Measurements from ENCODE around the gene AKT1. TPM values are rescaled to one million over a fixed set of nuclear protein-coding genes. Genes with fewer than 3 reads are reported as not detected.

Gene AKT1
- total and polyA plus RNA-seq, 2 of the 4 experiments (the other 2 are of a cell fraction), result 193 to 221 TPM

DNA sequence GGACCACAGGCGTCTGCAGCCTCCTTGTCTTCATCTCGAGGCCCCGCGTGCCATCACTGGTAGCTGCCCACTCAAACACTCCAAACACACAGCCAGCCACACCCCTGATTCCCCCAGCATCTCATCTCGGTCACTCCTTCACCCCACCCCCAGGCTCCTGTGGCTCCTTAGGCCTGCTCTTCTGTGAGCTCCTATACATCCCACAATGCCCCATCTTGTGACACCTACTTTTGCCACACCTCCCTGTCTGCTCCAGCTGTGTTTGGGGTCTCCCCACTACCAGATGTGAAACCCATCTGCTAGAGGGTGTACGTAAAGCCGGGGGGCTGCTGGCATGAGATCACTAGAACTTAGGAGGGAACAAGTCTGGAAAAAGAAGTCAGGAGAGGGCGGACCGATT is 4.1 kb downstream of the AKT1 start:
- H3K18ac ChIP-seq (ENCODE audit: low read depth, low read length), result no peak overlapping the region
- no peak overlapping the region for H2AK5ac ChIP-seq (ENCODE audit: low read depth, low read length)
- H4K91ac ChIP-seq (ENCODE audit: insufficient read depth, low read depth, low read length), result no peak overlapping the region
- H2AK9ac ChIP-seq (replicated peaks; ENCODE audit: low read depth, low read length, poor library complexity), result no peak overlapping the region
- no peak for DNase-seq
- H3K36me3 ChIP-seq (ENCODE audit: control insufficient read depth, insufficient read depth, low read length), result peaks cover 41% of the 10 kb centered on the region
- H3K14ac ChIP-seq (replicated peaks; ENCODE audit: low read depth, low read length), result no peak overlapping the region
- H3K79me1 ChIP-seq (ENCODE audit: low read depth in 1 of 2, low read length in 2 of 2), result peaks cover 3 to 67% of the 10 kb centered on the region in 2 experiments; a peak in 3 of 4 replicates
- TF ChIP-seq BHLHE40 (IDR thresholded peaks at IDR 0.05; ENCODE audit: low read depth, low read length), result no peak
- TF ChIP-seq FOS (IDR thresholded peaks at IDR 0.05; ENCODE audit: low read depth, low read length), result no peak
- no peak for TF ChIP-seq RCOR1 (IDR thresholded peaks at IDR 0.05; ENCODE audit: insufficient replicate concordance, low read length)
- no peak for TF ChIP-seq MAZ (IDR thresholded peaks at IDR 0.05; ENCODE audit: borderline replicate concordance, low read depth, low read length)
- TF ChIP-seq NFE2L2 (IDR thresholded peaks at IDR 0.05; ENCODE audit: low read depth, low read length), result no peak
- TF ChIP-seq CEBPB (IDR thresholded peaks at IDR 0.05; ENCODE audit: low read depth, low read length), result no peak
- TF ChIP-seq, protein P1, sequence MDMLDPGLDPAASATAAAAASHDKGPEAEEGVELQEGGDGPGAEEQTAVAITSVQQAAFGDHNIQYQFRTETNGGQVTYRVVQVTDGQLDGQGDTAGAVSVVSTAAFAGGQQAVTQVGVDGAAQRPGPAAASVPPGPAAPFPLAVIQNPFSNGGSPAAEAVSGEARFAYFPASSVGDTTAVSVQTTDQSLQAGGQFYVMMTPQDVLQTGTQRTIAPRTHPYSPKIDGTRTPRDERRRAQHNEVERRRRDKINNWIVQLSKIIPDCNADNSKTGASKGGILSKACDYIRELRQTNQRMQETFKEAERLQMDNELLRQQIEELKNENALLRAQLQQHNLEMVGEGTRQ (IDR thresholded peaks at IDR 0.05; ENCODE audit: low read depth, low read length), result no peak
- no peak for TF ChIP-seq POLR2A (IDR thresholded peaks at IDR 0.05; ENCODE audit: low read depth, low read length)
- no peak for TF ChIP-seq CHD1 (IDR thresholded peaks at IDR 0.05; ENCODE audit: low read depth, low read length)
- no peak for TF ChIP-seq SMC3 (IDR thresholded peaks at IDR 0.05; ENCODE audit: low read depth, low read length)
- no peak for TF ChIP-seq MXI1 (IDR thresholded peaks at IDR 0.05; ENCODE audit: borderline replicate concordance, low read depth, low read length)
- TF ChIP-seq RAD21 (IDR thresholded peaks at IDR 0.05; ENCODE audit: low read length), result no peak
- TF ChIP-seq MAFK (IDR thresholded peaks at IDR 0.05; ENCODE audit: low read depth, low read length), result no peak
- TF ChIP-seq, protein P2, sequence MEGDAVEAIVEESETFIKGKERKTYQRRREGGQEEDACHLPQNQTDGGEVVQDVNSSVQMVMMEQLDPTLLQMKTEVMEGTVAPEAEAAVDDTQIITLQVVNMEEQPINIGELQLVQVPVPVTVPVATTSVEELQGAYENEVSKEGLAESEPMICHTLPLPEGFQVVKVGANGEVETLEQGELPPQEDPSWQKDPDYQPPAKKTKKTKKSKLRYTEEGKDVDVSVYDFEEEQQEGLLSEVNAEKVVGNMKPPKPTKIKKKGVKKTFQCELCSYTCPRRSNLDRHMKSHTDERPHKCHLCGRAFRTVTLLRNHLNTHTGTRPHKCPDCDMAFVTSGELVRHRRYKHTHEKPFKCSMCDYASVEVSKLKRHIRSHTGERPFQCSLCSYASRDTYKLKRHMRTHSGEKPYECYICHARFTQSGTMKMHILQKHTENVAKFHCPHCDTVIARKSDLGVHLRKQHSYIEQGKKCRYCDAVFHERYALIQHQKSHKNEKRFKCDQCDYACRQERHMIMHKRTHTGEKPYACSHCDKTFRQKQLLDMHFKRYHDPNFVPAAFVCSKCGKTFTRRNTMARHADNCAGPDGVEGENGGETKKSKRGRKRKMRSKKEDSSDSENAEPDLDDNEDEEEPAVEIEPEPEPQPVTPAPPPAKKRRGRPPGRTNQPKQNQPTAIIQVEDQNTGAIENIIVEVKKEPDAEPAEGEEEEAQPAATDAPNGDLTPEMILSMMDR (conservative IDR thresholded peaks at IDR 0.05; ENCODE audit: low read depth, low read length), result no peak
- TF ChIP-seq, protein P3, sequence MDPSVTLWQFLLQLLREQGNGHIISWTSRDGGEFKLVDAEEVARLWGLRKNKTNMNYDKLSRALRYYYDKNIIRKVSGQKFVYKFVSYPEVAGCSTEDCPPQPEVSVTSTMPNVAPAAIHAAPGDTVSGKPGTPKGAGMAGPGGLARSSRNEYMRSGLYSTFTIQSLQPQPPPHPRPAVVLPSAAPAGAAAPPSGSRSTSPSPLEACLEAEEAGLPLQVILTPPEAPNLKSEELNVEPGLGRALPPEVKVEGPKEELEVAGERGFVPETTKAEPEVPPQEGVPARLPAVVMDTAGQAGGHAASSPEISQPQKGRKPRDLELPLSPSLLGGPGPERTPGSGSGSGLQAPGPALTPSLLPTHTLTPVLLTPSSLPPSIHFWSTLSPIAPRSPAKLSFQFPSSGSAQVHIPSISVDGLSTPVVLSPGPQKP (IDR thresholded peaks at IDR 0.05; ENCODE audit: borderline replicate concordance, low read depth, low read length), result no peak
- no peak for TF ChIP-seq RFX5 (IDR thresholded peaks at IDR 0.05; ENCODE audit: low read depth, low read length)
- H3K23ac ChIP-seq (ENCODE audit: low read depth, low read length), result no peak overlapping the region
- H4K5ac ChIP-seq (ENCODE audit: low read depth, low read length), result no peak overlapping the region
- ChIA-PET CTCF (interaction anchor here (0.6 kb wide), 1 partner anchor 35 kb away, joined by 4 read pairs; no protein-coding TSS in a partner anchor), POLR2A (ENCODE audit: unreplicated experiment) (no interaction called here)
- H3K27ac ChIP-seq (ENCODE audit: insufficient read depth, low read length), result no peak overlapping the region
- ATAC-seq (ENCODE audit: low read depth), result no peak
- no peak overlapping the region for H2BK20ac ChIP-seq (ENCODE audit: low read depth, low read length)
- no peak overlapping the region for H3K4me3 ChIP-seq (ENCODE audit: insufficient read depth, low read depth, low read length)
- no peaks in the 10 kb centered on the region for H3K9me3 ChIP-seq (ENCODE audit: control insufficient read depth, insufficient read depth, low read length)
- no peak overlapping the region for H4K8ac ChIP-seq (ENCODE audit: low read depth in 2 of 2, low read length in 2 of 2)
- peaks cover 10% of the 10 kb centered on the region for H3K9me1 ChIP-seq (ENCODE audit: insufficient read depth, low read length)
- H3K56ac ChIP-seq (ENCODE audit: extremely low read depth, insufficient read depth, low read length), result no peak overlapping the region
- H3K4me2 ChIP-seq (ENCODE audit: low read depth, low read length), result no peak overlapping the region
- H4K20me1 ChIP-seq (ENCODE audit: insufficient read depth, low read length), result peaks cover 84% of the 10 kb centered on the region
- H2BK5ac ChIP-seq (ENCODE audit: low read depth, low read length, poor library complexity, severe bottlenecking), result no peak overlapping the region
- dilution Hi-C loops (cut with HindIII; ENCODE audit: low sequenced_read_pairs, unreplicated experiment), result no loop called here
- no peak overlapping the region for H2BK120ac ChIP-seq (ENCODE audit: low read depth, low read length)
- no peak overlapping the region for H3K4ac ChIP-seq (ENCODE audit: low read depth, low read length)
- H3K27me3 ChIP-seq (ENCODE audit: control insufficient read depth, insufficient read depth, low read length), result no peaks in the 10 kb centered on the region
- H3K9ac ChIP-seq (ENCODE audit: low read depth, low read length), result no peak overlapping the region
- no peak overlapping the region for H2AFZ ChIP-seq (replicated peaks; ENCODE audit: low read length, poor library complexity)
- WGBS, 2 experiments (ENCODE audit: extremely low coverage in 2 of 2, insufficient read length in 1 of 2), result 90% methylated on average over 6 of the region's 9 CpGs; no CpG with 5 or more reads in 1 of the 2 experiments
- in situ Hi-C loops (cut with MboI; ENCODE audit: low sequenced_read_pairs), result no loop called here
- no peak overlapping the region for H2BK15ac ChIP-seq (ENCODE audit: low read depth, low read length)
- peaks cover 18% of the 10 kb centered on the region for H3K4me1 ChIP-seq (ENCODE audit: control insufficient read depth, insufficient read depth, low read length)
- no TSS peak for BruUV-seq (replicated peaks)
- intact Hi-C loops (cut with micrococcal nuclease), result no loop called here
